K562 (cell line): Measurements from ENCODE around the gene CHCHD6. TPM values are rescaled to one million over a fixed set of nuclear protein-coding genes. Genes with fewer than 3 reads are reported as not detected.

Source experiments
- ATAC-seq: fragments of 200-7000 bp; cut with Tn5 transposase; 3 replicates; pipeline ENCODE4 v1.9.1; 2020; ENCODE audit warnings: moderate library complexity
- BruUV-seq: library from RNA; stranded (reverse); fragments of 400-500 nt; replicated peaks from 2 replicates; lab custom pipeline; 2021; lab: Mats Ljungman, UMichigan
- CTCF ChIA-PET: fragments of 300-600 bp; formaldehyde crosslinking; extraction: SDS; loops from one replicate; lab custom pipeline; 2021; ENCODE audit warnings: low intra/inter-chr PET ratio; lab: Yijun Ruan, JAX
- POLR2A ChIA-PET: fragments of 300-600, 350-650 bp; sonication (Branson Sonifier 250); formaldehyde crosslinking; extraction: SDS; loops from one replicate; lab custom pipeline; 2021; ENCODE audit warnings: antibody characterized with exemption, inconsistent platforms; lab: Yijun Ruan, JAX
- DNase-seq, 4 experiments: peaks; one replicate each; pipeline versions ENCODE4 v3.0.0 to v3.0.0-alpha.2; 2011 to 2018; ENCODE audit warnings: low spot score in 3 of 4, mixed read lengths in 3 of 4; ENCODE audit errors: extremely low read depth in 1 of 4
- FAIRE-seq: peaks from 2 replicates; lab custom pipeline; 2011; peaks lifted over from hg19 to GRCh38; lab: Jason Lieb, UNC
- H2AFZ ChIP-seq: 2 replicates; pipeline ENCODE4 v1.6.0; 2011; ENCODE audit warnings: low read depth, low read length, control low read depth, inconsistent platforms
- H3K27ac ChIP-seq: fragments of 200-600 bp; 3 replicates; pipeline ENCODE4 v1.8.0; 2011; ENCODE audit warnings: low read depth, mild to moderate bottlenecking, control low read depth, inconsistent platforms, low read length, moderate library complexity, mixed read lengths; ENCODE audit errors: extremely low read depth
- H3K27me3 ChIP-seq, 2 experiments: fragments of 300-600 bp in 1 of 2; 2 replicates in 1 of 2; 3 replicates in 1 of 2; pipeline versions ENCODE4 v1.6.0 to v1.8.0; 2011; ENCODE audit warnings: inconsistent platforms in 2 of 2, low read length in 2 of 2, mild to moderate bottlenecking in 1 of 2, mixed read lengths in 1 of 2, moderate library complexity in 1 of 2; ENCODE audit not compliant: control insufficient read depth in 2 of 2, insufficient read depth in 2 of 2
- H3K36me3 ChIP-seq: fragments of 300-600 bp; 3 replicates; pipeline ENCODE4 v1.8.0; 2011; ENCODE audit warnings: mild to moderate bottlenecking, low read length, inconsistent platforms; ENCODE audit not compliant: control insufficient read depth, insufficient read depth
- H3K4me1 ChIP-seq, 2 experiments: fragments of 200-600 bp in 1 of 2; replicated peaks in 1 of 2; 2 replicates in 1 of 2; 3 replicates in 1 of 2; pipeline versions ENCODE4 v1.5.1 to v1.8.0; 2011; ENCODE audit warnings: inconsistent platforms in 2 of 2, low read length in 2 of 2, mild to moderate bottlenecking in 1 of 2, mixed read lengths in 1 of 2, moderate library complexity in 1 of 2; ENCODE audit not compliant: control insufficient read depth in 2 of 2, insufficient read depth in 2 of 2
- H3K4me2 ChIP-seq: 2 replicates; pipeline ENCODE4 v1.6.1; 2011; ENCODE audit warnings: low read length, control low read depth, inconsistent platforms, mixed read lengths; ENCODE audit not compliant: insufficient read depth
- H3K4me3 ChIP-seq: fragments of 200-600 bp; sonication (generic), shearing (Covaris generic); 2 replicates; pipeline ENCODE4 v1.5.1; 2016; ENCODE audit warnings: control low read depth, inconsistent platforms
- H3K79me2 ChIP-seq: fragments of 200-600 bp; 3 replicates; pipeline ENCODE4 v1.8.0; 2011; ENCODE audit warnings: low read length, inconsistent platforms; ENCODE audit not compliant: control insufficient read depth, insufficient read depth
- H3K9ac ChIP-seq, 2 experiments: 2 replicates each; pipeline versions ENCODE4 v1.6.0 to v1.6.1; 2011; ENCODE audit warnings: low read depth in 2 of 2, low read length in 2 of 2, control low read depth in 1 of 2, inconsistent platforms in 1 of 2, mild to moderate bottlenecking in 1 of 2, mixed read lengths in 1 of 2; ENCODE audit not compliant: insufficient read depth in 1 of 2
- H3K9me1 ChIP-seq: one replicate; pipeline ENCODE4 v1.6.0; 2011; ENCODE audit warnings: inconsistent platforms, mild to moderate bottlenecking, low read length, moderate library complexity; ENCODE audit not compliant: control insufficient read depth, insufficient read depth
- H3K9me3 ChIP-seq: replicated peaks from 2 replicates; pipeline ENCODE4 v1.5.1; 2011; ENCODE audit warnings: low read depth, low read length, inconsistent platforms; ENCODE audit not compliant: control insufficient read depth, insufficient read depth
- H4K20me1 ChIP-seq: replicated peaks from 2 replicates; pipeline ENCODE4 v1.6.1; 2011; ENCODE audit warnings: low read length, inconsistent platforms, mixed read lengths; ENCODE audit not compliant: control insufficient read depth, insufficient read depth
- ASH1L ChIP-seq: fragments of 450-650 bp; IDR thresholded peaks from 2 replicates; pipeline ENCODE4 v1.6.1; 2018; ENCODE audit warnings: borderline replicate concordance, mild to moderate bottlenecking, low read depth; ENCODE audit not compliant: partially characterized antibody
- ELF4 ChIP-seq: fragments of 450-650 bp; formaldehyde crosslinking; IDR thresholded peaks from 2 replicates; pipeline ENCODE4 v1.4.0; 2022; ENCODE audit warnings: missing genetic modification characterization
- ETV6 ChIP-seq, 3 experiments: fragments of 150-350 bp in 1 of 3; sonication (generic) in 1 of 3; formaldehyde crosslinking in 1 of 3; IDR thresholded peaks; 2 replicates each; pipeline versions ENCODE4 v1.6.1 to v1.8.0; 2014 to 2022; ENCODE audit warnings: borderline replicate concordance in 2 of 3, low read depth in 2 of 3, antibody characterized with exemption in 1 of 3, low read length in 1 of 3, mild to moderate bottlenecking in 1 of 3, missing genetic modification reagents in 1 of 3
- HNRNPH1 ChIP-seq: fragments of 200-400 bp; formaldehyde crosslinking; optimal IDR thresholded peaks from 2 replicates; pipeline ENCODE3; 2017; ENCODE audit warnings: low read depth, mild to moderate bottlenecking, low read length, moderate library complexity
- KAT8 ChIP-seq: fragments of 450-650 bp; IDR thresholded peaks from 2 replicates; pipeline ENCODE4 v1.6.1; 2016; ENCODE audit warnings: low read depth, mild to moderate bottlenecking
- NELFE ChIP-seq: IDR thresholded peaks from 2 replicates; pipeline ENCODE4 v1.6.1; 2011; ENCODE audit warnings: mild to moderate bottlenecking; ENCODE audit not compliant: insufficient read depth, insufficient read length
- PHF20 ChIP-seq: fragments of 450-650 bp; IDR thresholded peaks from 2 replicates; pipeline ENCODE4 v1.6.1; 2018; ENCODE audit not compliant: partially characterized antibody
- RB1 ChIP-seq: fragments of 450-650 bp; IDR thresholded peaks from 2 replicates; pipeline ENCODE4 v1.6.1; 2017; ENCODE audit warnings: low read depth, mild to moderate bottlenecking
- SMARCB1 ChIP-seq: IDR thresholded peaks from 2 replicates; pipeline ENCODE4 v1.6.1; 2011; ENCODE audit warnings: improper control_type of control experiment, low read depth; ENCODE audit not compliant: insufficient read length
- XRCC4 ChIP-seq: IDR thresholded peaks from one replicate; pipeline ENCODE4 v1.6.1; 2011; ENCODE audit not compliant: insufficient read depth, insufficient read length; ENCODE audit errors: extremely low read depth
- ZNF717 ChIP-seq: fragments of 250-450 bp; sonication (Bioruptor Pico); IDR thresholded peaks from 2 replicates; pipeline ENCODE4 v1.5.0; 2021
- ZNF76 ChIP-seq: fragments of 250-450 bp; sonication (Bioruptor Pico); IDR thresholded peaks from 2 replicates; pipeline ENCODE4 v1.4.0; 2020; ENCODE audit warnings: mild to moderate bottlenecking, moderate library complexity, borderline replicate concordance
- WGBS: fragments of 100-300 bp; shearing (Covaris generic); methylation state at CpG from one replicate; pipeline ENCODE4 v1.1.6; 2016; ENCODE audit warnings: low coverage, mixed read lengths; ENCODE audit not compliant: insufficient coverage; ENCODE audit errors: missing lambda C conversion rate; 5-methylcytosine and 5-hydroxymethylcytosine counted together
- in situ Hi-C: fragments of 300-500 bp; cut with MboI; formaldehyde crosslinking; loops from 4 replicates; pipeline ENCODE4 v1.15.0; 2018; ENCODE audit warnings: inconsistent platforms, mixed read lengths
- intact Hi-C: fragments of 100-400 bp; cut with micrococcal nuclease; formaldehyde crosslinking; loops from 2 replicates; pipeline ENCODE4 v1.14.2; 2022
- polyA plus RNA-seq, 8 experiments: library from polyadenylated mRNA; depleted of rRNA in 4 of 8; stranded (reverse) in 5 of 8; unstranded in 3 of 8; fragments of >200 nt; fragmentation: Nextera tagmentation in 2 of 8; fragmentation: Illumina TruSeq in 1 of 8; extraction: Ambion mirVana in 2 of 8; extraction: Trizol in 1 of 8; gene quantifications; 2 replicates each; pipeline versions ENCODE4 v1.2.1 to v1.2.3, GENCODE V29; 2011 to 2014; ENCODE audit warnings: inconsistent platforms in 1 of 8, missing spikeins in 1 of 8
- total RNA-seq, 7 experiments: library from RNA; depleted of rRNA in 6 of 7; stranded (reverse); fragments of >200 nt in 6 of 7; fragmentation: Illumina TruSeq in 2 of 7; extraction: Trizol in 2 of 7; gene quantifications; 2 replicates each; pipeline versions ENCODE4 v1.2.1 to v1.2.3, GENCODE V29; 2011 to 2021; ENCODE audit warnings: low replicate concordance in 1 of 7
- TF ChIP-seq, protein P1 (sequence below): fragments of 450-650 bp; IDR thresholded peaks from 2 replicates; pipeline ENCODE4 v1.6.1; 2017; ENCODE audit warnings: antibody characterized with exemption, mild to moderate bottlenecking
- TF ChIP-seq, protein P2 (sequence below): fragments of 250-450 bp; sonication (Bioruptor Pico); IDR thresholded peaks from 2 replicates; pipeline ENCODE4 v1.6.1; 2021; ENCODE audit warnings: mild to moderate bottlenecking
- TF ChIP-seq, protein P3 (sequence below): sonication (generic); formaldehyde crosslinking; IDR thresholded peaks from 2 replicates; pipeline ENCODE4 v1.8.0; 2022; ENCODE audit warnings: mild to moderate bottlenecking, missing genetic modification reagents

The CHCHD6 gene
- total and polyA plus RNA-seq, 9 of the 15 experiments (the other 6 are each of a cell fraction or from before 2014, with no cell fraction given), result 4.6 to 18.6 (median 10.9) TPM

DNA sequence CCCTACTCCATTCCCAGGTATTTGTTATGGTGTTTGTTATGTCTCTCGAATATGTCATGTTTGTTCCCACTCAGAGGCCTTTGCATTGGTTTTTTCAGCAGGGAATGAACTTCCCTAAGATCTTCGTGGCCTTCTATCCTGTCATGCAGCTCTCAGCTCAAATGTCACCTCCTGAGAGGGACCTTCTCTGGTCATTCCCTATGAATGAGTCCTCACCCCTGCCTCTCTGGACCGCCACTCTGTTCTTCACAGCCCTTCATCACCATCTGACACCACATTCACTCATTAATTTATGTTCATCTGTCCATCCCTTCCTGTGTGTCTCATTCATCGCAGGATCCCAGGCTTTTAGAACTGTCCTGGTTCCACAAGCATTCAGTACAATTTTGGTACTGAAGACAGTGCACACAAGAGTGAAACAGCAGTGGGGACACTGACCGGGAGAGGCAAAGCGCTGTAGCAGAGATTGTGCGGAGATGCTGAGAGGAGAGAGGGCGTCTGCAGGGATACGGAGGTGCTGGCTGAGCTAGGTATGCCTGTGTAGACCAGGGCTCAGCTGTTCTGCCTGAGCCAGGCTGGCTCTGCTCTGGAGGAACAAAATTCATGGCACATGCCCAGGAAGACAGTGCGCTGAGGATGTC, 132.3 kb downstream of the CHCHD6 start (continued):
- TF ChIP-seq, protein P1, sequence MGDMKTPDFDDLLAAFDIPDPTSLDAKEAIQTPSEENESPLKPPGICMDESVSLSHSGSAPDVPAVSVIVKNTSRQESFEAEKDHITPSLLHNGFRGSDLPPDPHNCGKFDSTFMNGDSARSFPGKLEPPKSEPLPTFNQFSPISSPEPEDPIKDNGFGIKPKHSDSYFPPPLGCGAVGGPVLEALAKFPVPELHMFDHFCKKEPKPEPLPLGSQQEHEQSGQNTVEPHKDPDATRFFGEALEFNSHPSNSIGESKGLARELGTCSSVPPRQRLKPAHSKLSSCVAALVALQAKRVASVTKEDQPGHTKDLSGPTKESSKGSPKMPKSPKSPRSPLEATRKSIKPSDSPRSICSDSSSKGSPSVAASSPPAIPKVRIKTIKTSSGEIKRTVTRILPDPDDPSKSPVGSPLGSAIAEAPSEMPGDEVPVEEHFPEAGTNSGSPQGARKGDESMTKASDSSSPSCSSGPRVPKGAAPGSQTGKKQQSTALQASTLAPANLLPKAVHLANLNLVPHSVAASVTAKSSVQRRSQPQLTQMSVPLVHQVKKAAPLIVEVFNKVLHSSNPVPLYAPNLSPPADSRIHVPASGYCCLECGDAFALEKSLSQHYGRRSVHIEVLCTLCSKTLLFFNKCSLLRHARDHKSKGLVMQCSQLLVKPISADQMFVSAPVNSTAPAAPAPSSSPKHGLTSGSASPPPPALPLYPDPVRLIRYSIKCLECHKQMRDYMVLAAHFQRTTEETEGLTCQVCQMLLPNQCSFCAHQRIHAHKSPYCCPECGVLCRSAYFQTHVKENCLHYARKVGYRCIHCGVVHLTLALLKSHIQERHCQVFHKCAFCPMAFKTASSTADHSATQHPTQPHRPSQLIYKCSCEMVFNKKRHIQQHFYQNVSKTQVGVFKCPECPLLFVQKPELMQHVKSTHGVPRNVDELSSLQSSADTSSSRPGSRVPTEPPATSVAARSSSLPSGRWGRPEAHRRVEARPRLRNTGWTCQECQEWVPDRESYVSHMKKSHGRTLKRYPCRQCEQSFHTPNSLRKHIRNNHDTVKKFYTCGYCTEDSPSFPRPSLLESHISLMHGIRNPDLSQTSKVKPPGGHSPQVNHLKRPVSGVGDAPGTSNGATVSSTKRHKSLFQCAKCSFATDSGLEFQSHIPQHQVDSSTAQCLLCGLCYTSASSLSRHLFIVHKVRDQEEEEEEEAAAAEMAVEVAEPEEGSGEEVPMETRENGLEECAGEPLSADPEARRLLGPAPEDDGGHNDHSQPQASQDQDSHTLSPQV, result no peak
- TF ChIP-seq NELFE (no peak), ELF4 (no peak)

DNA sequence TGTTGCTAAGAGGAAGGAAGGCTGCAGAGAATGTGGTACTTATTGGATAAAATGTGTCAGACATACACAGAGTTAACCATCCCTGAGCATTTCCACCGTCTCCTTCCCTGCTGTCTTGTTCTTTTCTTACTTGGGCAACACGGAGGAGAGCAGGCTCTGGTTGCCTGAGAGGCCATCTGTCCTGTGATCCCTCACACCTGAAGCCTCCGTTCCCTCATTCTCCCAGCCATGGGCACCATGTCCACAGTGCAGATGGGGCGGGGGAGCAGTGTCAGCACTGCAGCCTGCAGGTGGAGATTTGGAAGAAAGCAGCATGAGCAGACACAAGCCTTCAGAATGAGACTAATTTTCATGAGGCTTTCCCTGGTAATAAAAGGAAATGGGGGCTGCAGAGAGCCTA, 133.7 kb downstream of the CHCHD6 start:
- intact Hi-C loops, result no loop called here
- H3K36me3 ChIP-seq, result no peaks in the 10 kb centered on the region
- no TSS peak for BruUV-seq
- H3K9me3 ChIP-seq, result no peaks in the 10 kb centered on the region
- no peaks in the 10 kb centered on the region for H3K27me3 ChIP-seq
- WGBS, result 45% methylated on average over 4 of the region's 4 CpGs
- in situ Hi-C loops, result no loop called here
- no peaks in the 10 kb centered on the region for H3K9me1 ChIP-seq
- H3K4me3 ChIP-seq, result no peak overlapping the region
- no peak overlapping the region for H3K27ac ChIP-seq
- ChIA-PET CTCF (interaction anchor here (0.6 kb wide), 1 partner anchor 37 kb away, joined by 3 read pairs; no protein-coding TSS in a partner anchor), POLR2A (no interaction called here)
- H2AFZ ChIP-seq, result no peak overlapping the region
- no peaks in the 10 kb centered on the region for H4K20me1 ChIP-seq
- no peak for ATAC-seq
- FAIRE-seq, result no peak
- H3K4me1 ChIP-seq, result peaks cover 8 to 12% of the 10 kb centered on the region in 2 experiments; a peak in 4 of 5 replicates
- H3K4me2 ChIP-seq, result no peak overlapping the region
- no peak overlapping the region for H3K9ac ChIP-seq
- no peaks in the 10 kb centered on the region for H3K79me2 ChIP-seq
- DNase-seq, result no peak
- TF ChIP-seq, protein P2, sequence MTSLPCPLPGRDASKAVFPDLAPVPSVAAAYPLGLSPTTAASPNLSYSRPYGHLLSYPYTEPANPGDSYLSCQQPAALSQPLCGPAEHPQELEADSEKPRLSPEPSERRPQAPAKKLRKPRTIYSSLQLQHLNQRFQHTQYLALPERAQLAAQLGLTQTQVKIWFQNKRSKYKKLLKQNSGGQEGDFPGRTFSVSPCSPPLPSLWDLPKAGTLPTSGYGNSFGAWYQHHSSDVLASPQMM (CRISPR knock-in tag), result no peak
- TF ChIP-seq RB1 (no peak), HNRNPH1 (no peak), XRCC4 (no peak), ZNF717 (CRISPR knock-in tag) (no peak), ZNF76 (no peak), PHF20 (no peak), KAT8 (no peak), ASH1L (no peak), SMARCB1 (no peak), ETV6 (IDR thresholded peaks at IDR 0.05; ENCODE audit: borderline replicate concordance in 1 of 2, low read depth in 2 of 2, low read length in 1 of 2) (no peak), ETV6 (CRISPR knock-in tag; IDR thresholded peaks at IDR 0.05; ENCODE audit: borderline replicate concordance) (no peak)
- TF ChIP-seq, protein P3, sequence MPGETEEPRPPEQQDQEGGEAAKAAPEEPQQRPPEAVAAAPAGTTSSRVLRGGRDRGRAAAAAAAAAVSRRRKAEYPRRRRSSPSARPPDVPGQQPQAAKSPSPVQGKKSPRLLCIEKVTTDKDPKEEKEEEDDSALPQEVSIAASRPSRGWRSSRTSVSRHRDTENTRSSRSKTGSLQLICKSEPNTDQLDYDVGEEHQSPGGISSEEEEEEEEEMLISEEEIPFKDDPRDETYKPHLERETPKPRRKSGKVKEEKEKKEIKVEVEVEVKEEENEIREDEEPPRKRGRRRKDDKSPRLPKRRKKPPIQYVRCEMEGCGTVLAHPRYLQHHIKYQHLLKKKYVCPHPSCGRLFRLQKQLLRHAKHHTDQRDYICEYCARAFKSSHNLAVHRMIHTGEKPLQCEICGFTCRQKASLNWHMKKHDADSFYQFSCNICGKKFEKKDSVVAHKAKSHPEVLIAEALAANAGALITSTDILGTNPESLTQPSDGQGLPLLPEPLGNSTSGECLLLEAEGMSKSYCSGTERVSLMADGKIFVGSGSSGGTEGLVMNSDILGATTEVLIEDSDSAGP (CRISPR knock-in tag), result no peak
